H1 (cell line): Measurements from ENCODE around the gene FOXK1. TPM values are rescaled to one million over a fixed set of nuclear protein-coding genes. Genes with fewer than 3 reads are reported as not detected.

Experiments
- ASH2L ChIP-seq: fragments of 200-600, 300-600 bp; sonication (generic); IDR thresholded peaks from one replicate; pipeline ENCODE4 v1.7.1; 2017; ENCODE audit warnings: low read length
- polyA plus RNA-seq, 7 experiments: library from polyadenylated mRNA; depleted of rRNA in 3 of 7; stranded (reverse) in 5 of 7; unstranded in 2 of 7; fragments of >200 nt in 5 of 7; fragments of 200-250 nt in 2 of 7; gene quantifications; 1 replicate in 5 of 7; 2 replicates in 1 of 7; 4 replicates in 1 of 7; pipeline versions ENCODE4 v1.2.1 to v1.2.3, GENCODE V29; 2011 to 2013; ENCODE audit warnings: missing spikeins in 2 of 7, mixed read lengths in 2 of 7
- total RNA-seq: library from RNA; stranded (reverse); fragmentation: NEBNext Ultra II Directional; extraction: Animal tissue kit (Norgen Biotek cat#: 25700); gene quantifications from 2 replicates; pipeline ENCODE4 v1.2.1, GENCODE V29; 2021

The FOXK1 gene
- total and polyA plus RNA-seq, 2 of the 8 experiments (the other 6 are each of a cell fraction or from before 2014, with no cell fraction given) = 2.0 to 8.5 TPM

- no peak for TF ChIP-seq ASH2L
Measured at GRCh38 chr7:4747013-4747412, 64.9 kb downstream of the FOXK1 start (continued).
